ENCODE results near the gene PGAP2.

GRCh38 chr11:3816673-3817072 is 8.3 kb downstream of the PGAP2 start:
- TF ChIP-seq POLR2AphosphoS5 (IDR thresholded peaks at IDR 0.05) = no peak
- no peak for TF ChIP-seq CTCF (IDR thresholded peaks at IDR 0.05)
- TF ChIP-seq POLR2A (IDR thresholded peaks at IDR 0.05) = no peak
